ENCODE results near the gene TAS2R43. TPM values are rescaled to one million over a fixed set of nuclear protein-coding genes. Genes with fewer than 3 reads are reported as not detected.

Gene TAS2R43
- total and polyA plus RNA-seq, 10 of the 15 experiments (the other 5 are each of a cell fraction or from before 2014, with no cell fraction given), result 0.09 to 2.1 (median 0.80) TPM; not detected in 5

GRCh38 chr12:11055306-11055705, 36.8 kb downstream of the TAS2R43 start:
- Histone ChIP-seq H3K4me2 (ENCODE audit: control insufficient read depth, insufficient read depth) (no peak overlapping the region), H3K9me3 (replicated peaks; ENCODE audit: control insufficient read depth, insufficient read depth, low read length) (no peaks in the 10 kb centered on the region; the same call in none of the 3 replicates), H3K9ac (ENCODE audit: control insufficient read depth, insufficient read depth, low read length) (no peak overlapping the region), H3K4me3 (no peak overlapping the region), H3K4me1 (ENCODE audit: control insufficient read depth, insufficient read depth, low read length) (no peaks in the 10 kb centered on the region), H4K20me1 (ENCODE audit: control insufficient read depth, insufficient read depth) (no peaks in the 10 kb centered on the region), H3K36me3 (ENCODE audit: control insufficient read depth in 2 of 2, insufficient read depth in 2 of 2, low read length in 1 of 2) (no peaks in the 10 kb centered on the region; a peak in 1 of 4 replicates), H2AFZ (ENCODE audit: control insufficient read depth, low read depth, low read length) (no peak overlapping the region), H3K79me2 (ENCODE audit: control insufficient read depth, insufficient read depth, low read length) (no peaks in the 10 kb centered on the region), H3K27ac (ENCODE audit: control insufficient read depth, insufficient read depth) (no peak overlapping the region), H3K27me3 (replicated peaks in 1 of 2; ENCODE audit: control insufficient read depth in 2 of 2, insufficient read depth in 2 of 2, low read length in 1 of 2) (no peaks in the 10 kb centered on the region)
- in situ Hi-C loops (cut with MboI) (no loop called here), intact Hi-C loops (cut with micrococcal nuclease; ENCODE audit: unreplicated experiment) (no loop called here)
- ChIA-PET CTCF (no interaction called here), RAD21 (ENCODE audit: unreplicated experiment) (no interaction called here), SMC1A (ENCODE audit: uncharacterized antibody, unreplicated experiment) (no interaction called here), POLR2A (no interaction called here)
- FAIRE-seq (no peak), ATAC-seq (no peak), DNase-seq (ENCODE audit: low read depth, low spot score) (no peak)
- BruUV-seq (replicated peaks), result no TSS peak
- 100% methylated on average over 2 of the region's 2 CpGs for whole genome bisulfite sequencing (ENCODE audit: insufficient coverage, insufficient replicate concordance, low lambda C conversion rate, missing lambda C conversion rate)
- TF ChIP-seq IRF5 (IDR thresholded peaks at IDR 0.05; ENCODE audit: borderline replicate concordance), result no peak
- no peak for TF ChIP-seq NR2F1 (conservative IDR thresholded peaks at IDR 0.05)
- TF ChIP-seq SUPT20H (IDR thresholded peaks at IDR 0.05; ENCODE audit: borderline replicate concordance, control insufficient read depth, low read depth, low read length), result no peak
- TF ChIP-seq REST (IDR thresholded peaks at IDR 0.05; ENCODE audit: low read depth, low read length), result no peak
- no peak for TF ChIP-seq NFIC (IDR thresholded peaks at IDR 0.05; ENCODE audit: low read depth, low read length)
- no peak for TF ChIP-seq MTA2 (IDR thresholded peaks at IDR 0.05; ENCODE audit: low read depth)
- no peak for TF ChIP-seq USF1 (IDR thresholded peaks at IDR 0.05; ENCODE audit: borderline replicate concordance, extremely low read length, insufficient read depth, low read depth, low read length)
- no peak for TF ChIP-seq SIX5 (IDR thresholded peaks at IDR 0.05; ENCODE audit: low read depth, low read length, severe bottlenecking)
- no peak for TF ChIP-seq ZNF384 (IDR thresholded peaks at IDR 0.05; ENCODE audit: borderline replicate concordance, low read depth, low read length)
- TF ChIP-seq YY1 (IDR thresholded peaks at IDR 0.05; ENCODE audit: low read depth, low read length), result no peak
- no peak for TF ChIP-seq BCL11A (IDR thresholded peaks at IDR 0.05; ENCODE audit: low read depth, low read length)
- TF ChIP-seq SMAD1 (IDR thresholded peaks at IDR 0.05; ENCODE audit: low read depth, partially characterized antibody), result no peak
- no peak for TF ChIP-seq RB1 (IDR thresholded peaks at IDR 0.05; ENCODE audit: borderline replicate concordance)
- no peak for TF ChIP-seq BCL3 (IDR thresholded peaks at IDR 0.05; ENCODE audit: borderline replicate concordance, insufficient read depth, low read depth, low read length, poor library complexity, severe bottlenecking)
- no peak for TF ChIP-seq LARP7 (IDR thresholded peaks at IDR 0.05)
- TF ChIP-seq CBX5 (IDR thresholded peaks at IDR 0.05; ENCODE audit: low read depth), result no peak
